GM12874 (cell line): ENCODE measurements around the gene ANKRD13A.

Experiments
- CTCF ChIP-seq: IDR thresholded peaks from 2 replicates; pipeline ENCODE4 v1.5.1; 2011; ENCODE audit warnings: low read depth, mild to moderate bottlenecking, control low read depth, low read length, moderate library complexity; ENCODE audit not compliant: insufficient read depth

Gene ANKRD13A

GRCh38 chr12:109983432-109984142, 15.6 kb upstream of the ANKRD13A start:
- TF ChIP-seq CTCF = no peak

- no peak for TF ChIP-seq CTCF
Measured at GRCh38 chr12:109987615-109988014, 11.6 kb upstream of the ANKRD13A start.

- no peak for TF ChIP-seq CTCF
Measured at GRCh38 chr12:109988274-109988673, 11.0 kb upstream of the ANKRD13A start.

GRCh38 chr12:109988903-109989302, 10.3 kb upstream of the ANKRD13A start:
- no peak for TF ChIP-seq CTCF

- no peak for TF ChIP-seq CTCF
Measured at GRCh38 chr12:109989380-109989779, 9.8 kb upstream of the ANKRD13A start.

GRCh38 chr12:109991586-109991985, 7.6 kb upstream of the ANKRD13A start:
- TF ChIP-seq CTCF = no peak

- TF ChIP-seq CTCF = no peak
Measured at GRCh38 chr12:109993091-109993490, 6.1 kb upstream of the ANKRD13A start.
